Fibroblast of skin of right biceps (primary cell): ENCODE results near the gene MRGPRX2.

Source experiments
- DNase-seq: peaks from one replicate; pipeline ENCODE4 v3.0.0-alpha.2; 2013

Gene MRGPRX2

GRCh38 chr11:19060629-19061028 lies at the start of gene MRGPRX2:
TSS of gene MRGPRX2 (minus strand) at chr11:19060717. CDS start at chr11:19056402, 4,315 bp downstream.
- DNase-seq: no peak

- DNase-seq: no peak
Measured at GRCh38 chr11:19110295-19110694, 49.8 kb upstream of the MRGPRX2 start.

GRCh38 chr11:19107125-19107524 lies 46.6 kb upstream of the MRGPRX2 start:
- no peak for DNase-seq

- no peak for DNase-seq
Measured at GRCh38 chr11:19105011-19105410, 44.5 kb upstream of the MRGPRX2 start.

GRCh38 chr11:19102521-19102900 lies 42.0 kb upstream of the MRGPRX2 start:
- no peak for DNase-seq

- DNase-seq: no peak
Measured at GRCh38 chr11:19101796-19102520, 41.4 kb upstream of the MRGPRX2 start.

GRCh38 chr11:19100885-19101284 lies 40.4 kb upstream of the MRGPRX2 start:
- no peak for DNase-seq

- DNase-seq: no peak
Measured at GRCh38 chr11:19099093-19099492, 38.6 kb upstream of the MRGPRX2 start.

GRCh38 chr11:19094859-19095258 lies 34.3 kb upstream of the MRGPRX2 start:
- DNase-seq: no peak

- peak; percentile 41 for DNase-seq
Measured at GRCh38 chr11:19093976-19094375, 33.5 kb upstream of the MRGPRX2 start.

- DNase-seq: no peak
Measured at GRCh38 chr11:19092850-19093249, 32.3 kb upstream of the MRGPRX2 start.

GRCh38 chr11:19092342-19092741 lies 31.8 kb upstream of the MRGPRX2 start:
- no peak for DNase-seq

GRCh38 chr11:19091366-19091765 lies 30.8 kb upstream of the MRGPRX2 start:
- no peak for DNase-seq

- no peak for DNase-seq
Measured at GRCh38 chr11:19089421-19089820, 28.9 kb upstream of the MRGPRX2 start.

- DNase-seq: no peak
Measured at GRCh38 chr11:19088791-19089190, 28.3 kb upstream of the MRGPRX2 start.

GRCh38 chr11:19087658-19088057 lies 27.1 kb upstream of the MRGPRX2 start:
- peak; percentile 55 for DNase-seq

- DNase-seq: peak; percentile 7
Measured at GRCh38 chr11:19084661-19085315, 24.3 kb upstream of the MRGPRX2 start.

- DNase-seq: no peak
Measured at GRCh38 chr11:19083166-19083565, 22.6 kb upstream of the MRGPRX2 start.

GRCh38 chr11:19080579-19080993 lies 20.1 kb upstream of the MRGPRX2 start:
- DNase-seq: peak; percentile 68

GRCh38 chr11:19079643-19080440 lies 19.3 kb upstream of the MRGPRX2 start:
- DNase-seq: peak; percentile 83

- DNase-seq: peak; percentile 14
Measured at GRCh38 chr11:19077965-19078364, 17.4 kb upstream of the MRGPRX2 start.

GRCh38 chr11:19076744-19077589 lies 16.4 kb upstream of the MRGPRX2 start:
- peak; percentile 41 for DNase-seq

- DNase-seq: no peak
Measured at GRCh38 chr11:19075636-19076035, 15.1 kb upstream of the MRGPRX2 start.
